Cardiac muscle cell (in vitro differentiated cells and primary cell): Measurements from ENCODE around the gene PRRG1. TPM values are rescaled to one million over a fixed set of nuclear protein-coding genes. Genes with fewer than 3 reads are reported as not detected.
"Not testable (repeated sequence)": the region's sequence is repeated elsewhere in the genome, so short reads cannot be mapped to it uniquely, and the experiment has no call there.

Source experiments
- DNase-seq, 2 donors: peaks; one replicate each; pipeline versions ENCODE4 v3.0.0 to v3.0.0-alpha.2; 2010 to 2017; ENCODE audit warnings: low read depth in 1 of 2, low spot score in 1 of 2
- H3K27ac ChIP-seq: fragments of 200-600 bp; sonication (generic); 2 replicates; pipeline ENCODE4 v1.5.1; 2016
- H3K27me3 ChIP-seq: fragments of 200-600 bp; sonication (generic); 2 replicates; pipeline ENCODE4 v1.6.0; 2016; ENCODE audit warnings: control low read depth
- H3K36me3 ChIP-seq: fragments of 200-600 bp; sonication (generic); 2 replicates; pipeline ENCODE4 v1.5.1; 2016; ENCODE audit warnings: control low read depth
- H3K4me1 ChIP-seq: fragments of 200-600 bp; sonication (generic); 2 replicates; pipeline ENCODE4 v1.8.1; 2017; ENCODE audit warnings: low read depth, mild to moderate bottlenecking, mixed run types
- H3K4me3 ChIP-seq: fragments of 200-600 bp; sonication (generic); 2 replicates; pipeline ENCODE4 v1.5.1; 2016; ENCODE audit warnings: mild to moderate bottlenecking
- H3K9me3 ChIP-seq: fragments of 200-600 bp; sonication (generic); 2 replicates; pipeline ENCODE4 v1.5.1; 2017; ENCODE audit warnings: low read depth, mild to moderate bottlenecking, control low read depth
- CTCF ChIP-seq: IDR thresholded peaks from 2 replicates; pipeline ENCODE4 v1.5.1; 2012; ENCODE audit warnings: low read depth, mild to moderate bottlenecking, low read length
- polyA plus RNA-seq: library from polyadenylated mRNA; unstranded; fragments of >200 nt; fragmentation: Nextera tagmentation; extraction: Ambion mirVana; gene quantifications from 2 replicates; pipeline ENCODE4 v1.2.1, GENCODE V29; 2016
- total RNA-seq: library from RNA; depleted of rRNA; stranded (reverse); fragments of >200 nt; gene quantifications from 2 replicates; pipeline ENCODE4 v1.2.3, GENCODE V29; 2016

PRRG1 gene
- total and polyA plus RNA-seq, 2 experiments from 2014 or later = 10.5 to 13.4 TPM

DNA sequence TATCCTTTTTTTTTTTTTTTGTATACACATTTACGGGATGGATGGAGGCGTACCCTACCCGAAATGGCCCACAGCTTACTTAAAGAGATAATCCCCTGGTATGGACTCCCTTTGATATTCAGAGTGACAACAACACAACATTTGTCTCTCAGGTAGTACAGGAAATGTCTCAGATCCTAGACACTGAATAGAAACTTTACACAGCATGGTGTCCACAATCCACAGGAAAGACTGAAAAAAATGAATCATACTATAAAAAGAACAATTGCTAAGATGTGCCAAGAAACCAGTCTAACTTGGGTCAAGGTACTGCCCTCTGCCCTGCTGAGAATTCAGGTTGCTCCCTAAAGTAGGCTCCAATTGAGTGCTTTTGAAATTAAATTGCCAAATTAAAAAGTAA lies 121.5 kb downstream of the PRRG1 start:
- no peaks in the 10 kb centered on the region for H3K9me3 ChIP-seq
- no peak overlapping the region for H3K27ac ChIP-seq
- H3K4me1 ChIP-seq = no peaks in the 10 kb centered on the region
- H3K4me3 ChIP-seq = no peak overlapping the region
- no peak for TF ChIP-seq CTCF
- H3K27me3 ChIP-seq = no peaks in the 10 kb centered on the region
- DNase-seq = no peak
- H3K36me3 ChIP-seq = no peaks in the 10 kb centered on the region

DNA sequence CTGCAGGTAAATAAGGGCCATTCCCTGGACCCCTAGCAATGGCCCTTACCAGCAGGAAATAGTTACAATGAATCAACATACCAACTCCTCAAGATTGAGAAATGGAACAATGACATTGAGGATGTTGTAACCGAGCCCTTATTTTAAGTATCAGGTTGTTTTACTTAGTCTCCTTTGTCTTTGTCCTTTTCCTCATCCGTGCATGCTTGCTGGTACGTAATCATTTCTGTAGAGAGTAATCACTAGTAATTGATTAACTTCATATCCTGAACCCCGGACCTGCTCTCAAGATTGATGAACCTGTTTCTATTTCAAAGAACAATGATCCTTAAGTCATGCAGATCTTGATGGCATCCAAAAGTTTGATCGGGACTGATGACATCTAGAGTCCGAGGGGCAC lies 123.7 kb downstream of the PRRG1 start:
- Histone ChIP-seq H3K27me3 (no peaks in the 10 kb centered on the region), H3K27ac (no peak overlapping the region), H3K4me3 (no peak overlapping the region), H3K4me1 (no peaks in the 10 kb centered on the region), H3K9me3 (no peaks in the 10 kb centered on the region), H3K36me3 (no peaks in the 10 kb centered on the region)
- TF ChIP-seq CTCF = no peak
- DNase-seq = no peak

DNA sequence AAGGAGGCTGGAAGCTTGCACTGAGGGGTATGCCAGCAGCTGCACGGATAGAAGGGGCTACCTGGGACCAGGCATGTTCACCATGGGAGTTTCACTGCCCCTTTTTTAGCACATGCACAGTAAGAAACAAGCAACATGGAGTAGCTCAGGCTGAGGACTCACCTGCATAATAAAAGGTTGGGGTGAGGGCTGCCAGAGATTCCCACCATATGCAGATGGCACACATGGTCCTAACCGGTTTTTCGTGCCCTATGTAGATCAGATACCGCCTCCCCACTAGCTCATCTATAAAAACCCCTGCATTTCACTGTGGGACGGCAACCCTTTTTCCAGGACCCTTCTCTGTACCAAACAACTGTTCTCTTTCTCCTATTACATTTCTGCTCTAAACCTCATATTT lies 125.3 kb downstream of the PRRG1 start:
- no peak for DNase-seq
- H3K27me3 ChIP-seq = no peaks in the 10 kb centered on the region
- no peak overlapping the region for H3K27ac ChIP-seq

GRCh38 chrX:37476571-37477170 lies 127.5 kb downstream of the PRRG1 start:
- TF ChIP-seq CTCF = no peak
- Histone ChIP-seq H3K4me1 (no peaks in the 10 kb centered on the region), H3K27me3 (no peaks in the 10 kb centered on the region), H3K9me3 (no peaks in the 10 kb centered on the region), H3K27ac (no peak overlapping the region), H3K4me3 (no peak overlapping the region), H3K36me3 (no peaks in the 10 kb centered on the region)
- DNase-seq = no peak

More for the DNA sequence above, 125.3 kb downstream of the PRRG1 start:
- no peak overlapping the region for H3K4me3 ChIP-seq
- no peak for TF ChIP-seq CTCF
- H3K36me3 ChIP-seq = no peaks in the 10 kb centered on the region
- no peaks in the 10 kb centered on the region for H3K9me3 ChIP-seq
- H3K4me1 ChIP-seq = no peaks in the 10 kb centered on the region

DNA sequence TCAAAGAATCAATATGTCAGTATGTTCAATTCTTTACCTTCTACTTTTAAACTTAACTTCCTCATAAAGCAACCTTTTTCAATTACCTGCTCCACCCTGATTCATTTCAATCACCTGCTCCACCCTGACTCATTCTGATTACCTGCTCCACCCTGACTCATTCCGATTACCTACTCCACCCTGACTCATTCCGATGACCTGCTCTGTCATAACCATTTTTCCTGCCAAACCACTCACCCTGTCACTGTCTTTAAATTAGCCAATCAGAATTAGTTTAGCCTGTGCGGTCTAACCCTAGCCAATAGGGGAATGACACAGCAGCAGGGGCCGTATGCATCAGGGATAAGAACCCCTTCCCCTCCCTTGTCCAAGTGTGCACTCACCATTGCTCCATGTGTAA lies 135.2 kb downstream of the PRRG1 start:
- H3K4me1 ChIP-seq, H3K9me3 ChIP-seq, H3K4me3 ChIP-seq, H3K27me3 ChIP-seq, H3K36me3 ChIP-seq, H3K27ac ChIP-seq, DNase-seq: not testable (repeated sequence)

- no peaks in the 10 kb centered on the region for H3K9me3 ChIP-seq
- no peaks in the 10 kb centered on the region for H3K27me3 ChIP-seq
- DNase-seq = no peak
- no peak overlapping the region for H3K27ac ChIP-seq
- TF ChIP-seq CTCF = no peak
- H3K4me3 ChIP-seq = no peak overlapping the region
- H3K36me3 ChIP-seq = no peaks in the 10 kb centered on the region
- no peaks in the 10 kb centered on the region for H3K4me1 ChIP-seq
These were observed 136.3 kb downstream of the PRRG1 start for GRCh38 chrX:37485429-37485828.
